HuH-7.5 (cell line): Measurements from ENCODE around the gene PIM1.
"Not testable (repeated sequence)": the region's sequence is repeated elsewhere in the genome, so short reads cannot be mapped to it uniquely, and the experiment has no call there.

Source experiments
- DNase-seq: peaks from one replicate; pipeline ENCODE4 v3.0.0; 2011; ENCODE audit warnings: low spot score

PIM1 gene

DNA sequence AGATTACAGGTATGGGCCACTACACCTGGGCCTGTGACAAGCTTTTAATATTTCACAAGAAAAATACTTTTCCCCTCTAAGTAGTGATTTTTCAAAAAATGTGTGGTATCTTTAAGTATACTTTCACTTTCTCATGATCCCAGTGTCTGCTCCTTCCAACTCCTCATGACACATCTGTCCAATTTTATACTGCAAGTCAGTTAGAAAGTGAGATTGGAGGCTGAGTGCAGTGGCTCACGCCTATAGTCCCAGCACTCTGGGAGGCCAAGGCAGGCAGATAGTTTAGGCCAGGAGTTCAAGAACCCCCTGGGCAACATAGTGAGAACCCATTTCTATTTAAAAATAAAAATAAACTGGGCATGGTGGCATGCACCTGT is 20.2 kb downstream of the PIM1 start:
- DNase-seq, result no peak

- no peak for DNase-seq
Observed at GRCh38 chr6:37192666-37193065, 22.7 kb downstream of the PIM1 start.

GRCh38 chr6:37194886-37195285 is 24.9 kb downstream of the PIM1 start:
- DNase-seq, result not testable (repeated sequence)

DNA sequence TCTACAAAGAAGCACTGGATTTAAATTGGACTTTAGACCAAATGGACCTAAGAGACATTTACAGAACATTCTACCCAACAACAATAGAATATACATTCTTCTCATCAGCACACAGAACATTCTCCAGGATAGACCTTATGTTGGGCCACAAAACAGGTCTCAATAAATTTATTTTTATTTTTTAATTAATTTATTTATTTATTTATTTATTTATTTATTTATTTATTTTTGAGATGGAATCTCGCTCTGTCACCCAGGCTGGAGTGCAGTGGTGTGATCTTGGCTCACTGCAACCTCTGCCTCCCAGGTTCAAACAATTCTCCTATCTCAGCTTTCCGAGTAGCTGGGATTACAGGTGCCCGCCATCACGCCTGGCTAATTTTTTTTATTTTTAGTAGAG is 26.5 kb downstream of the PIM1 start:
- DNase-seq, result not testable (repeated sequence)

DNA sequence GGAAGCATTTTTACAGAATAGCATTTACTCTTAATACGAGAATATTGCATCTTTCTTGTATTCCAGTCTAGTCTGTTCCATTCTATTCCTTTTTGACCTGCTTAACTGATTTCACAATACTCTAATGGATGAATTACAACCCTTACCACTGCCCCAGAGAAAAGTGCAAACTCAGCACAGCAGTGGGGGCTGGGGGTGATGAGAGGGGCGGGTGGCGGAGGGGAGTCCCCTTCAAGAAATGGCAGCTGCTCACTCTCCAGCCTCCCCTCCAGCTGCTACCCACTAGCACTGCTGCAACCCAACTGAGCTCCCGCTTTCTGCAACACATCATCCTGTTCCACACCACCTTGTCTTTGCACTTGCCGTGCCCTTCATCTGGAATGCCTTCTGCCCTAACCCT is 30.1 kb downstream of the PIM1 start:
- DNase-seq, result no peak

DNA sequence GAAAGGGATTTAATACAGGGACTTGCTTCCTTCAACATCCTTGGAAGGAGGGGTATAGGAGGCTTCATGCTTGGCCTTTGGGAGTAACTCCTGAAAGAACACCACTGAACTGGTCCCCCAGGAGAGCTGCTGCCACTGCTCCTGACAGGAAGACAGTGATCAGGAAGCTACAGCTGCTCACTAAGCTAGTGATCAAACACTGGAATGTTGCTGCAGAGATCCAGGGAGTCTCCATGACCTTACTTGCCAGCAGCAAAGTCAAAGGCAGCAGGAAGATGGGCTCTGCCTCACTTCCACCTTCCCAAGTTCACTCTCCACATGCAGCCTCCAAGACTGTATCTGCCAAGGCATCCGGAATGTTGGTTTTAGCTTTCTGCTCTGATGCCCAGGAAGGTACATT is 31.8 kb downstream of the PIM1 start:
- DNase-seq, result no peak

GRCh38 chr6:37202788-37203491 is 33.0 kb downstream of the PIM1 start:
- DNase-seq, result no peak

GRCh38 chr6:37204014-37204751 is 34.2 kb downstream of the PIM1 start:
- DNase-seq, result no peak

GRCh38 chr6:37205175-37205996 is 35.4 kb downstream of the PIM1 start:
- DNase-seq, result no peak

DNA sequence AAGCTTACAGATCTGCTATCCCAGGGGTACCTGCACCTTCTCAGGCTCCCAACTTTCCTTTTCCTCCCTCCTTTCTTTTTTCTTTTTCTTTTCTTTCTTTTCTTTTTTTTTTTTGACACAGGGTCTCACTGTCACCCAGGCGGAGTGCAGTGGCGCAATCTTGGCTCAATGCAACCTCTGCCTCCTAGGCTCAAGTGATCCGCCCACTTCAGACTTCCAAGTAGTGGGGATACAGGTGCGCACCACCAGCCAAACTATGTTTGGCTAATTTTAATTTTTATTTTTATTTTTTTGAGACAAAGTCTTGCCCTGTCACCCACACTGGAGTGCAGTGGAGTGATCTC is 36.0 kb downstream of the PIM1 start:
- no peak for DNase-seq

GRCh38 chr6:37206622-37207021 is 36.7 kb downstream of the PIM1 start:
- no peak for DNase-seq

GRCh38 chr6:37207903-37208456 is 38.0 kb downstream of the PIM1 start:
- DNase-seq, result peak; percentile 43

GRCh38 chr6:37208793-37209192 is 38.8 kb downstream of the PIM1 start:
- no peak for DNase-seq

DNA sequence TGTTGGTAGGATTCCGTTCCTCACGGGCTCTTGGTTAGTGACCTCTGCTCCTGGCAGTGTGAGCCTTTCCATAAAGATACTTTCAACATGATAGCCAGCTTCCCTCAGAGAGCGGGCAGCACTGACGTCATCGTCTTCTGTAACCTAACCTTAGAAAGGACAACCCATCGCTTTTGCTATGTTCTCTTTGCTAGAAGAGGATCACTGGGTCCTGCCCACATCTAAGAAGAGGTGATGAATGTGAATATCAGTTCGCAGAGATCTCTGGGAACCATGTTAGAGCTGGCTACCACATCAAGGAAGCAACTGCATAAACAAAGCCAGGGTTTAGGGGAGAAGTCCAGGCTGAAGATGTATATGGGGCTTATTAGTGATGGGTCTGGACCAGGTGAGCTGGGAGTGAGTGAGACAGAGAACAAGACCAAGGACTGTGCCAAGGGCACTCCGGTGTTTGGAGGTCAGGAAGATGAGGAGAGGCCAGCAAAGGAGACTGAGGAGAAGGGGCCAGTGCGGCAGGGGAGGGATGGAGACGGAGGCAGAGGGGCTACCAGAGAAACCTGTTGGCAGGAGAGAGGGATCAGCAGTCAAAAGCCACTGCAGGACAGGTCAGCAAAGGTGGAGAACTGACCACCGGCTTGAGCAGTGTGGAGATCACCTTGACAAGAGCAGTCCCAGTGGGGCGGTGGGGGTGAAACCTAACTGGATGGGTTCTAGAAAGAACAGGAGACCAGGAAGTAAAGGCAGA is 39.7 kb downstream of the PIM1 start:
- DNase-seq, result no peak

- DNase-seq, result peak; percentile 27
Observed at GRCh38 chr6:37210313-37210968, 40.5 kb downstream of the PIM1 start.

GRCh38 chr6:37212268-37212667 is 42.3 kb downstream of the PIM1 start:
- DNase-seq, result no peak

GRCh38 chr6:37218061-37218460 is 48.1 kb downstream of the PIM1 start:
- DNase-seq, result no peak

DNA sequence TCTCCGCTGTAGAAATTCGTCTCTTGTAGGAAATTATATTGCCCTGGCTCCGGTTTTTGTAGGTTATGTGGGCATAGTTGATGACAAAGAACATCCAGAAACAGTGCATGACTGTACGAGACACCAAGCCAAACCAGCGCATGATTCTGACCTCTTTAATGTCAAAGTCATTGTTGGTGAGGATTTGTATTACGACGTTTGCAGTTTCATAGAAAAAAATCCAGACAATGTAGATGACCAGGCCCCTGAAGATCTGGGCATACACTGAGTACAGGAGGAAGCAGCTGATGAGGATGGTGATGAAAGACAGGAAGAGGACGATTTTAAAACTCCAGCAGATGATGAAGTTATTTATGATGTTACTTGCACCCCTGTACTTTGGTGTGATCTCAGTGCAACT is 48.6 kb downstream of the PIM1 start:
- DNase-seq, result no peak

GRCh38 chr6:37221585-37222124 is 51.7 kb downstream of the PIM1 start:
- DNase-seq, result no peak

DNA sequence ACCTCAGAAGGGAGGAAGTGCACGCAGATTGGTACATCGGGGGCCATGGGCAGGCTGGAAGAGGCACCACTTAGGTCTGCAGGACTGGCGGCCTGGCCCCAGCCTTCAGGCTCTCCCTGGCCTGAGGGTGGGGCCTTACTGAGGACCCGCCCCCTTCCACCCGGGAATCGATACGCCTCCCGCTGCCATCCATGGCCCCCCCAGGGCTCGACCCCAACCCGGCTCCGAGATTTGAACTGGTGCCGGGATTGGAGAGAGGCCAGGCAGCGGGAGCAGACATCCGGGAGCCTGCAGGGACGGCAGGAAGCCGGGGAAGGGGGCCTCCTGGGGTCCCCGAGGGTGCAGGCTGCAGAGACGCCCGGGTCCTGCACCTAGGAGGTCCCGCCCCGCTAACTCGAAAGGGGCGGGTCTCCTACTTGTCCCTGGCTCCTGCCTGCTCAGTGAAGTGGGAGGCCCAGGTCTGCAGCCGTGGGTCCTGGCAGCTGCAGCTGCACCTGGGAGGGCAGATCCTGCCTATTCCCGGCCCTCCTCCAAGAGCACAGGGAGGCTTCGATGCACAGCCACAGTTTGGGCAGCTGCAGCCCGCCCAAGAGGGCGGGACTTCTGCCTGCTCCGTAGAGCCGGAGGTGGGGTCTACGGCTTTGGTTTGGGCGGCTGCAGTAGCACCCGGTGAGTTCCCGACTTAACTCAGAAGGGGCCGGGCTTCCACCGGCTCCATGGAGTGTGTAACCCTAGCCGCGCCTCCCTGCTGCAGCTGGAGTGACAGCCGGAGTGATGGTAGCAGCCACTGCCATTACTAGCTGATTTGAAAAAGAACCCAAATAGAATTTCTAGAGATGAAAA is 52.4 kb downstream of the PIM1 start:
- peak; percentile 77 for DNase-seq
